Natural killer cell (primary cell): ENCODE data around the gene AKAP8L. TPM values are rescaled to one million over a fixed set of nuclear protein-coding genes. Genes with fewer than 3 reads are reported as not detected.

Experiments used
- ATAC-seq, 3 donors: fragments of 150-1000 bp in 2 of 3; fragments of 200-7000 bp in 1 of 3; cut with Tn5 transposase; 1 replicate in 1 of 3; 2 replicates in 2 of 3; pipeline ENCODE4 v1.10.0; 2021; ENCODE audit warnings: mild to moderate bottlenecking in 2 of 3, moderate library complexity in 2 of 3
- DNase-seq, 2 donors: peaks; one replicate each; pipeline versions ENCODE4 v3.0.0 to v3.0.0-alpha.2; 2013 to 2021; ENCODE audit warnings: mixed read lengths in 1 of 2
- H3K27ac ChIP-seq: one replicate; pipeline ENCODE4 v1.5.1; 2013; ENCODE audit warnings: mild to moderate bottlenecking, low read length
- H3K27me3 ChIP-seq: one replicate; pipeline ENCODE4 v1.6.1; 2013; ENCODE audit warnings: low read length; ENCODE audit not compliant: control insufficient read depth, insufficient read depth
- H3K36me3 ChIP-seq: one replicate; pipeline ENCODE4 v1.6.1; 2013; ENCODE audit warnings: low read length; ENCODE audit not compliant: control insufficient read depth, insufficient read depth
- H3K4me1 ChIP-seq: one replicate; pipeline ENCODE4 v1.6.1; 2013; ENCODE audit warnings: low read length; ENCODE audit not compliant: control insufficient read depth, insufficient read depth
- H3K4me3 ChIP-seq: one replicate; pipeline ENCODE4 v1.5.1; 2013; ENCODE audit warnings: low read length
- H3K9me3 ChIP-seq: one replicate; pipeline ENCODE4 v1.6.1; 2013; ENCODE audit warnings: low read length; ENCODE audit not compliant: control insufficient read depth, insufficient read depth
- H3K27ac Mint-ChIP-seq, 2 donors: one replicate each; pipeline ENCODE4 v1.8.0; 2022; ENCODE audit warnings: mild to moderate bottlenecking in 2 of 2, mixed read lengths in 2 of 2, moderate library complexity in 1 of 2
- H3K27me3 Mint-ChIP-seq, 2 donors: one replicate each; pipeline ENCODE4 v1.8.0; 2022; ENCODE audit warnings: low read depth in 2 of 2, mixed read lengths in 2 of 2
- H3K36me3 Mint-ChIP-seq: one replicate; pipeline ENCODE4 v1.8.0; 2022; ENCODE audit warnings: mixed read lengths
- H3K4me1 Mint-ChIP-seq, 2 donors: one replicate each; pipeline ENCODE4 v1.8.0; 2022; ENCODE audit warnings: mixed read lengths in 2 of 2
- H3K4me3 Mint-ChIP-seq: one replicate; pipeline ENCODE4 v1.8.0; 2022; ENCODE audit warnings: mild to moderate bottlenecking, moderate library complexity, mixed read lengths
- H3K9me3 Mint-ChIP-seq, 2 donors: one replicate each; pipeline ENCODE4 v1.8.0; 2022; ENCODE audit warnings: mixed read lengths in 2 of 2
- CTCF ChIP-seq: fragments of 200-600 bp; IDR thresholded peaks from one replicate; pipeline ENCODE4 v1.8.0; 2022; ENCODE audit warnings: antibody characterized with exemption
- WGBS: methylation state at CpG from one replicate; pipeline ENCODE4 v1.1.7; 2013; ENCODE audit warnings: missing lambda C conversion rate; ENCODE audit not compliant: insufficient coverage; 5-methylcytosine and 5-hydroxymethylcytosine counted together
- intact Hi-C: fragments of 100-400 bp; cut with micrococcal nuclease; formaldehyde crosslinking; loops from one replicate; pipeline ENCODE4 v1.14.2; 2022
- total RNA-seq, 4 donors: library from RNA; stranded (reverse); fragments of 120-200 nt in 1 of 4; gene quantifications; one replicate each; pipeline versions ENCODE4 v1.2.3 to v1.2.4, GENCODE V29; 2013 to 2022

Gene AKAP8L
- total RNA-seq, 3 donors from 2014 or later (not counting 1 experiment from before 2014, with no cell fraction given) = 144 to 174 (median 173) TPM

- Histone ChIP-seq H3K4me3 (no peak overlapping the region), H3K36me3 (peaks cover 57% of the 10 kb centered on the region), H3K4me1 (peaks cover 35% of the 10 kb centered on the region), H3K27ac (peak overlapping the region; percentile 5), H3K9me3 (no peaks in the 10 kb centered on the region), H3K27me3 (no peaks in the 10 kb centered on the region)
- peak overlapping the region; percentile 82 to 91 for H3K27ac Mint-ChIP-seq
- H3K9me3 Mint-ChIP-seq = no peaks in the 10 kb centered on the region
- no peaks in the 10 kb centered on the region for H3K27me3 Mint-ChIP-seq
- no peak for ATAC-seq
- peaks cover 31 to 57% of the 10 kb centered on the region in 2 donors for H3K4me1 Mint-ChIP-seq
- WGBS = 94% methylated on average over 35 of the region's 37 CpGs
- peak in 1 of 2 donors; percentile 49 for DNase-seq
- intact Hi-C loops = no loop called here
- no peak overlapping the region for H3K4me3 Mint-ChIP-seq
- no peaks in the 10 kb centered on the region for H3K36me3 Mint-ChIP-seq
- TF ChIP-seq CTCF = no peak
Measured at GRCh38 chr19:15452111-15453047, 33.6 kb upstream of the AKAP8L start.

GRCh38 chr19:15450528-15450890 lies 31.7 kb upstream of the AKAP8L start:
- Mint-ChIP-seq H3K27ac (peak overlapping the region; percentile 82 to 91), H3K27me3 (no peaks in the 10 kb centered on the region), H3K4me3 (peak overlapping the region; percentile 75), H3K4me1 (peaks cover 31 to 51% of the 10 kb centered on the region in 2 donors), H3K9me3 (no peaks in the 10 kb centered on the region), H3K36me3 (no peaks in the 10 kb centered on the region)
- H3K4me1 ChIP-seq = peaks cover 35% of the 10 kb centered on the region
- H3K9me3 ChIP-seq = no peaks in the 10 kb centered on the region
- 96% methylated on average over 1 of the region's 1 CpG for WGBS
- intact Hi-C loops = no loop called here
- no peak overlapping the region for H3K4me3 ChIP-seq
- ATAC-seq (no peak), DNase-seq (no peak)
- H3K27ac ChIP-seq = peak overlapping the region; percentile 92
- H3K36me3 ChIP-seq = peaks cover 42% of the 10 kb centered on the region
- TF ChIP-seq CTCF = no peak
- no peaks in the 10 kb centered on the region for H3K27me3 ChIP-seq

- intact Hi-C loops = no loop called here
- peak within 1 kb of the TSS; percentile 82 to 91 for H3K27ac Mint-ChIP-seq
- TF ChIP-seq CTCF = no peak
- H3K9me3 Mint-ChIP-seq = no peaks in the 10 kb centered on the region
- H3K27me3 ChIP-seq = no peaks in the 10 kb centered on the region
- no peaks in the 10 kb centered on the region for H3K27me3 Mint-ChIP-seq
- H3K4me3 ChIP-seq = peak within 1 kb of the TSS; percentile 37
- H3K4me1 Mint-ChIP-seq = peaks cover 24 to 45% of the 10 kb centered on the region in 2 donors
- peak within 1 kb of the TSS; percentile 92 for H3K27ac ChIP-seq
- H3K36me3 Mint-ChIP-seq = no peaks in the 10 kb centered on the region
- ATAC-seq (peak; percentile 86 to 88 (median 87)), DNase-seq (peak; percentile 84 to 86)
- H3K9me3 ChIP-seq = no peaks in the 10 kb centered on the region
- peaks cover 35% of the 10 kb centered on the region for H3K36me3 ChIP-seq
- peaks cover 35% of the 10 kb centered on the region for H3K4me1 ChIP-seq
- 3% methylated on average over 50 of the region's 77 CpGs for WGBS
- H3K4me3 Mint-ChIP-seq = peak within 1 kb of the TSS; percentile 83
Measured at GRCh38 chr19:15449620-15450527, 31.1 kb upstream of the AKAP8L start, which contains the start of gene WIZ. TSS of gene WIZ (minus strand) at chr19:15449956. CDS start at chr19:15448307, 1,649 bp downstream.
